Stimulated activated CD4-positive, alpha-beta T cell treated with anti-CD3 and anti-CD28 coated beads, Interleukin-1b, Interleukin-23, amount 100 ng/mL, for 24 hours (primary cell): ENCODE results near the gene CELA1.
"Not testable (repeated sequence)": the region's sequence is repeated elsewhere in the genome, so short reads cannot be mapped to it uniquely, and the experiment has no call there.

Source experiments
- DNase-seq, 4 experiments: peaks; one replicate each; pipeline ENCODE4 v3.0.0-alpha.2; 2020; ENCODE audit warnings: low read depth in 4 of 4, low spot score in 1 of 4

CELA1 gene

DNA sequence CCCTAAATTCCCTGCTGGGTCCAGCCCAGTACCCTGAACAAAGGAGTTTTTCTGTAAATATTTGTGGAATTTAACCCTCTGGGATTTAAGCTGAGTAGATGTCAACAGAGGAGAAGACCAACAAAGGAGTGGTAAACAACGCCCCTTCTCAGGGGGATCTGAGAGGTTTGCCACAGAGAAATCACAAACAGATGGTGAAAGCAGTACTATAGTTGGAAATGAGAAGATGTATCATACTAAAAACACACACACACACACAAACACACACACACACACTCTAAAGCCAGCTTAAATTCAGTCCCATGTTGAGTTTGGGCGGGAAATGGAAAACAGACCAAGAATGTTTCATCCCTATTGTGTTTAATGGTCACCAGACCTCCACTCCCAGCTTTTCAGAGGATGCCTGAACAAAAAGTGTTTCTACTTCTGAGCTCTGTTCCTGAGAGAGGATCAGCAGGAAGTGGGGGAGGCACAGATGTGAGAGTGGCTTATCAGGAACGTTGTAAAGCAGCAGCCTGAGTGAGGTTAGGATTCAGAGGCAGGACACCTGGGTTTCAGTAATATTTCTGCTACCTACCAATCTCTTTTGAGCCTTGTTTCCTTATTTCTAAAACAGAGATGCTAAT lies 25.7 kb downstream of the CELA1 start:
- DNase-seq = no peak

DNA sequence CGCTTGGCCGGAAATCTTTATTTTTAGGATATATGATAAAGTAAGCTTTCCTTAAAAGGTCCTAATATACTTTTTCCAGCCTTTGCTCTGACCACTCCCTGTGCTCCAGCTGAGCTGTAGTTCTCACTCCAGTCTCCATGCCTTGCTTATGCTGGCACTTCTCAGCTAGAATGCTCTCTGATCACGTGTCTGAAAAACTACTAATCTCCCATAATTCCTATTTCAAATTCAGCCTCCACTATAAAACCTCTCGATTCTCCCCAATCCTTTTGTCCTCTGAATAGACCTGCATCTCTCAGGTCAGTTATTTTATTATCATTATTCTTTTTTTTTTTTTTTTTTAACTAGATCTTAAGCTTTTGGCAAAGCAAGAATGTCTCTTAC lies 26.2 kb downstream of the CELA1 start:
- DNase-seq = no peak

DNA sequence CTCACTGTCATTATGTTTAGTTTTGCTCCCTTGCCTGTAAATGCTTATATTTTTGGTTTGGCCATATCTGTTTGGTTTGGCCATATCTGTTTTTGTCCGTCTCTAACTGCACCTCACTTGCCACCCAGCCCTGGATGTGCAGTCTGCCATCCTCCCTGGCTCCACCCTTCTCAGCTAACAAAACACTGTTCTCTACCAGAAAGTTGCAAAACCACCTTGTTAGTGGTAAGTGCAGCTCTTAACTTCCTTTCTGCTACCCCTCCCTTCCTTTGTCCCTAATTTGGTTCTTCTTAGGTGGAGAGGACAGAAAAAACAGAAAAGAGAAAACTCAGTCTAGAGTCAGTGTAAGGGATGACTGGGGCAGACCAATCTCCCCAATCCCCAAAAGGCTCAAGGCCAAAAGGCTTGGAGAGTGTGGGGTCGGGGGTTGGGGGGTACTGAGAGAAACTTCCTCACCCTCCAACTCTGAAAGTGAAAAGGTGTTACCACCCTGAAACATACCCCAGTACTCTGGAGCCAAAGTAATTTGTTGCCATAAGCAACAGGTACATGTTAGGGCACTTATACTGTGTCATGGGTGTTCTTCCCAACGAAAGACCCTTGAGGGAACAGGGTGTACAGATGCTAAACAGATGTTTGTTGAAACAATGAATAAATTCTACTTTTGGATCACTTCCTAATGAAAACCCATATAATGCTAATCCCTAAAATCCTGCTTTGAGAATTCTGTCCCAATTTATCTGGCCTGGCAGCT lies 27.5 kb downstream of the CELA1 start:
- DNase-seq = no peak

DNA sequence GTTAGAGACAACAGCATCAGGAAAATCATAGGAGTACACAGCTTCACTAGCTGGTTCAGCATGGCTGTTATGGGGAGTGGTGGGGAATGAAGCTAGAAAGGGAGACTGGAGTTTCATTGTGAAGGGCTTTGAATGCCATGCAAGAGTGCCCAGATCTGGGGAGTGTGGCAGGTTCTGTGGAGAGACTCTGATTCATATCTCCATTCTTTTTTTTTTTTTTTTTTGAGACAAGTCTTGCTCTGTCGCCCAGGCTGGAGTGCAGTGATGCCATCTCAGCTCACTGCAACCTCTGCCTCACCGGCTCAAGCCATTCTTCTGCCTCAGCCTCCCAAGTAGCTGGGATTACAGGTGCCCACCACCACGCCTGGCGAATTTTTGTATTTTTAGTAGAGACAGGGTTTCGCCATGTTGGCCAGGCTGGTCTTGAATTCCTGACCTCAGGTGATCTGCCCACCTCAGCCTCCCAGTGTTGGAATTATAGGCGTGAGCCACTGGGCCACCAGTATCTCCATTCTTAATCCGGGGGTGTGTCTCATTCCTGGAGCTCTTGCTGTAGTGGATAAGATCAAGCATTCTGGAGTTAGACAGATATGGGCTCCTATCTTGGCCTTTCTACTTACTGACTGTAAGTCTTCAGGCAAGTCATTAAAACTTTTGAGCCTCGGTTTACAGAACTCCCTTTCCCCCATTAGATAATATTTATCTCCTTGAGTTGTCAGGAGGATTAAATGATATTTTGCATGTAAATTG lies 28.2 kb downstream of the CELA1 start:
- DNase-seq = not testable (repeated sequence)

DNA sequence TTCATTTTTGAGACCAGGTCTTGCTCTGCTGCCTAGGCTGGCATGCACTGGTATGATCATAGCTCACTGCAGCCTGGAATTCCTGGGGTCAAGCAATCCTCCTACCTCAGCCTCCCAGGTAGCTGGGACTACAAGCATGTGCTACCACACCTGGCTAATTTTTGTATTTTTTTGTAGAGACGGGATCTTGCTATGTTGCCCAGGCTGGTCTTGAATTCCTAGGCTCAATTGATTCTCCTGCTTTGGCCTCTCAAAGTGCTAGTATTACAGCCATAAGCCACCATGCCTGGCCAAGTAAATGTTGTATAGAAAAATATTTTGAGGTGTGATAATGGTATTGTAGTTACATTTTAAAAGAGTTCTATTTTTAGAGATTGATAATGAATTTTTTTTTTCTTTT lies 35.1 kb downstream of the CELA1 start:
- no peak for DNase-seq

- no peak for DNase-seq
Observed at GRCh38 chr12:51307655-51308593, 38.6 kb downstream of the CELA1 start.

DNA sequence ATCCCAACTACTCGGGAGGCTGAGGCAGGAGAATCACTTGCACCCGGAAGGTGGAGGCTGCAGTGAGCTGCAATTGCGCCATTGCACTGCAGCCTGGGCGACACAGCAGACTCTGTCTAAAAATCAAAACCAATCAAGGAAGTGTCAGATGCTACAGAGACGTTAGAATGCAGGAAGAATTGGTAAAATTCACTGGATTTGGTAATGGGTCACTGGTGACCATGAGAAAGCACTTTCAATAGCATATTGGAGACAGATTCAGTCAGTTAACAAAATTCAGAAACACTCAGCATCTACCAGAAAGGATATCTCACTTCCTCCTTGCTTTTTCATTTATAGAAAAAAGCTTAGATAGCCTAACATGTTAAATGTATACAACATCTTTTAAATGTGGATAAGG lies 40.0 kb downstream of the CELA1 start:
- no peak for DNase-seq

DNA sequence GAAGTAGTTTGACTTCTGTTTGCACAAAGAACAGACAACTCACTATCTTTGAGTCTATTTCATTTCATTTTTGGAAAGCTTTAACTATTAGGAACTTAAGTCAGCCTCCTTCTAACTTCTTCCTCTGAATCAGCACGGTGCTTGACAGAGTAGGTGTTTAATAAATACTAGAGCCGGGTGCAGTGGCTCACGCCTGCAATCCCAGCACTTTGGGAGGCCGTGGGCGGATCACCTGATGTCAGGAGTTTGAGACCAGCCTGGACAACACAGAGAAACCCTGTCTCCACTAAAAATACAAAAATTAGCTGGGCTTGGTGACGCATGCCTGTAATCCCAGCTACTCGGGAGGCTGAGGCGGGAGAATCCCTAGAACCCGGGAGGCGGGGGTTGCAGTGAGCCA lies 45.7 kb downstream of the CELA1 start:
- DNase-seq = not testable (repeated sequence)

DNA sequence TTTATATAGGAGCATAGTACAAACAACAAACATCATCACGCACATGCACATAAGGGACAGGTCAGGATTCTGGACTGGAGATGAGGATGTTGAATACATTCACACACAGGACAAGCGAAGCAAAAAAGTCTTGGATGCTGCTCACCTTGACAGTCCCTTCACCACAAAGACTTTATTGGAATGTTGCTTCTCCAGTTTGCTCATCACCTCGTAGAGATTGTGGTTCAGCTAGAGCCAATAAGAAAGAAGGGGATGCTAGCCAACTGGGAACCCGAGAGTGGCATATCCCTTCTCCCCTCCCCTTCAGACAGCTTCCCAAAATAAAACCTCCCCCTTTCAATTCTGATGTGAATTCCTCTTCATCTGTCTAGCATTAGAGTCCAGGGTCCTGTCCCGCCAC lies 50.8 kb downstream of the CELA1 start:
- no peak for DNase-seq

- DNase-seq = not testable (repeated sequence)
Observed at GRCh38 chr12:51294097-51294496, 52.4 kb downstream of the CELA1 start.

DNA sequence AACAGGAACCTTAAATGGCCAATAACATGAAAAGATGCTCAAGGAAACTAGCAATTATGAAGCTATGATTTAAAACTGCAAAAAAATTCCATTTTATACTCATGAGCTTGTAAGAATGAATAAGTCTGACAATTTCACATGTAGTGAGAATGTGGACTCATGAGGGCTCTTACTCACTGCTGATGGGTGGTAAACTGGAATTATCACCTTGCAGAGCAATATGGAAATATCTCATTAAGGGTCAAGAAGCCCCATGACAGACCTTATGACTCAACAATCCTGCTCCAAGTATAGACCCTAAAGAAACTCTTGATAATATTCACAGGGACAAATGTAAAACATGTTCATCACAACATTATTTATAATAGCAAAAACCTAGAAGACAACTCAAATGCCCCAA lies 52.8 kb downstream of the CELA1 start:
- DNase-seq = no peak

DNA sequence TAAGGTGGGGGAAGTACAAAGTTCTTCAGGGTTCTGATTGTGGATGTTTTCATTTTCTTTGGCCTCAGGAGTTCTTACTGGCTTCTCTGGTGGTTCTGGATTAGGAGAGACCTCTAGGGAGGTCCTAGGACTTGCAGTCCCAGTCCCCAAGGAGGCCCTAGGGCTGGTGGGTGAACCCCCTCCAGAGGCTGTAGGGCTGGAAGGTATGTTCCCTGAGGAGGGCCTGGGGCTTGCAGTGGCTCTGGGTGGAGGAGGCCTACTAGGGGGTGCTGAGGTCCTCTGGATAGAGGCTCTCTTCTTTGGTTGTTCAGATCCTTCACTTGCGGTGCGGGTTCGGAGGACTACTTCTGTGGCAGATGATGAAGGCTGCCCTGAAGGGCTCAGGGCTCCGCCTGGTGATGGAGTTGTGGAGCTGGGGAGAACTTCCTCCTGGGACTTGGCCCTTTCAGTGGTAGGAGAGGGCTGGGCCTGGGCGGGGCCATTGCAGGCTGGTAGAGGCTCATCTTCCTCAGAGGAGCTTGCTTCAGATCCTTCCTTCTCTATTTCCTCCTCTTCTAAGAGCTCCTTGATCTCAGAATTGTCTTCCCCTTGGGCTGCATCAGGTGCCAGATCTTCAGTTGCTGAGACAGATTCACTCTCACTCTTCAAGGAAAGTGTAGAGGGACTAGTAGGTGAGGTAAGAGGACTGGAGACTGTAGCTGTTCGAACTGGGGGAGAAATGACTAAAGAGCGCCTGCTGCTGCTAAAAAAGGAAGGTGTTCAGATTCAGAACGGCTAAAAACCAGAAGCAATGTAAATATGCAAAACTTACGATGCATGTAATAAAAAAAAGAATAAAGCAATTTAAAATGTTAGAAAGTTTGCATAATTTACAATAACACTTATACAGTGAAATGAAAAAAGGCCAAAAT lies 54.6 kb downstream of the CELA1 start:
- DNase-seq = not testable (repeated sequence)

DNA sequence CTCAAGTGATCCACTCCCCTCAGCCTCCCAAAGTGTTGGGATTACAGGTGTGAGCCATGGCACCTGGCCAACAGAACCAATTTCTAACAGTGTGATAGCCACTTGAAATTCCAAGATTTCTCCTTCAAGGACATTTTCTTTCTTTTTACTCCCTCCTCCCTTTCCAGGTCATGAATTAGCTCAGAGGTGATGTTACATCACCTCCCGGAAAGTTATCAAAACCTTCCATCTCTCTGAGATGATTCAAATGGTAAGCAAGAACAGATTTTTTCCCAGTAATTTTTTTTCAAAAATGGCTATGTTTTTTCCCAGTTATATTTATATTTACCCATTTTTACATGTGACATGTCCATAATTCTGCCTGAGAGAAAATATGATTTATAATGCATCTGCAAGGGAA lies 60.6 kb downstream of the CELA1 start:
- no peak for DNase-seq

GRCh38 chr12:51281202-51281924 lies 65.1 kb downstream of the CELA1 start:
- DNase-seq = no peak
